Tibial artery (tissue), 4 donors: ENCODE results near the gene IER2.

ENCODE experiments used
- DNase-seq, 2 donors: peaks; one replicate each; pipeline ENCODE4 v3.0.0-alpha.2; 2019
- H3K27ac ChIP-seq, 2 donors: fragments of 200-600 bp; sonication (generic) in 1 of 2; 1 replicate in 1 of 2; 2 replicates in 1 of 2; pipeline ENCODE4 v1.5.1; 2018 to 2019; ENCODE audit warnings: mild to moderate bottlenecking in 1 of 2
- H3K27me3 ChIP-seq, 2 donors: fragments of 200-600 bp; sonication (generic) in 1 of 2; one replicate each; pipeline versions ENCODE4 v1.5.1 to v1.6.0; 2016 to 2019
- H3K36me3 ChIP-seq, 3 donors: fragments of 200-600 bp; sonication (generic) in 2 of 3; one replicate each; pipeline ENCODE4 v1.5.1; 2016 to 2019; ENCODE audit warnings: mild to moderate bottlenecking in 2 of 3
- H3K4me1 ChIP-seq, 4 donors: fragments of 200-600 bp; sonication (generic) in 2 of 4; 1 replicate in 3 of 4; 2 replicates in 1 of 4; pipeline ENCODE4 v1.5.1; 2016 to 2019
- H3K4me3 ChIP-seq, 2 donors: fragments of 200-600 bp; sonication (generic) in 1 of 2; 1 replicate in 1 of 2; 2 replicates in 1 of 2; pipeline ENCODE4 v1.5.1; 2018 to 2019; ENCODE audit warnings: mild to moderate bottlenecking in 2 of 2
- H3K9me3 ChIP-seq, 3 donors: fragments of 200-600 bp; sonication (generic) in 1 of 3; one replicate each; pipeline ENCODE4 v1.5.1; 2016 to 2019
- intact Hi-C: fragments of 100-400 bp; cut with DNase I; formaldehyde crosslinking; loops from one replicate; pipeline ENCODE4 v1.15.0; 2023; ENCODE audit warnings: low total_unique reads
- TF ChIP-seq, protein P1 (sequence below), 2 experiments: fragments of 200-600 bp in 1 of 2; fragments of 450-650 bp in 1 of 2; IDR thresholded peaks; one replicate each; pipeline ENCODE4 v1.5.1; 2017 to 2019; ENCODE audit warnings: antibody characterized with exemption in 2 of 2, mild to moderate bottlenecking in 1 of 2, moderate library complexity in 1 of 2

Gene IER2

DNA sequence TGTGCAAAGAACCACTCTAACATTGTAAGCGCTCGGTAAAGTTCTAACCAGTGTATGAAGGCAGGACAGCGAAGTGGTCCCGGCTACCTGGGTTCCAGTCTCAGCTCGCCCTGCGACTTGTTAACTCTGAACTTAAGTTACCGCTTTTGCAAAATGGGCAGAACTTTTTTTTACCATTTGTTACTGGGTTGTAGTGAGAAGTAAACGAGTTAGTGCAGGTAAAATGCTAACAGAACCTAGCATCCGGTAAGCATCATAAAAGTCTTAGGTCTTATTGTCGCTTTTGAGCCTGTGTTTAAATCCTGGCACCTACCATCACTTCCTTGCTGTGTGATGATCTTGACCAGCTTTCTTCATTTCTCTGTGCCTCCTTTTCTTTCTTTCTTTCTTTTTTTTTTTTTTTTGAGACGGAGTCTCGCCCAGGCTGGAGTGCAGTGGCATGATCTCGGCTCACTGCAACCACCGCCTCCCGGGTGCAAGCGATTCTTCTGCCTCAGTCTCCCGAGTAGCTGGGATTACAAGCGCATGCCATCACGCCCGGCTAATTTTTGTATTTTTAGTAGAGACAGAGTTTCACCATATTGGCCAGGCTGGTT, 32.9 kb upstream of the IER2 start:
- intact Hi-C loops, result no loop called here
- peaks cover 0 to 29% (median 17%) of the 10 kb centered on the region in 3 donors for H3K36me3 ChIP-seq
- no peaks in the 10 kb centered on the region for H3K27me3 ChIP-seq
- TF ChIP-seq, protein P1, sequence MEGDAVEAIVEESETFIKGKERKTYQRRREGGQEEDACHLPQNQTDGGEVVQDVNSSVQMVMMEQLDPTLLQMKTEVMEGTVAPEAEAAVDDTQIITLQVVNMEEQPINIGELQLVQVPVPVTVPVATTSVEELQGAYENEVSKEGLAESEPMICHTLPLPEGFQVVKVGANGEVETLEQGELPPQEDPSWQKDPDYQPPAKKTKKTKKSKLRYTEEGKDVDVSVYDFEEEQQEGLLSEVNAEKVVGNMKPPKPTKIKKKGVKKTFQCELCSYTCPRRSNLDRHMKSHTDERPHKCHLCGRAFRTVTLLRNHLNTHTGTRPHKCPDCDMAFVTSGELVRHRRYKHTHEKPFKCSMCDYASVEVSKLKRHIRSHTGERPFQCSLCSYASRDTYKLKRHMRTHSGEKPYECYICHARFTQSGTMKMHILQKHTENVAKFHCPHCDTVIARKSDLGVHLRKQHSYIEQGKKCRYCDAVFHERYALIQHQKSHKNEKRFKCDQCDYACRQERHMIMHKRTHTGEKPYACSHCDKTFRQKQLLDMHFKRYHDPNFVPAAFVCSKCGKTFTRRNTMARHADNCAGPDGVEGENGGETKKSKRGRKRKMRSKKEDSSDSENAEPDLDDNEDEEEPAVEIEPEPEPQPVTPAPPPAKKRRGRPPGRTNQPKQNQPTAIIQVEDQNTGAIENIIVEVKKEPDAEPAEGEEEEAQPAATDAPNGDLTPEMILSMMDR (IDR thresholded peaks at IDR 0.05), result no peak
- H3K4me3 ChIP-seq, result peak overlapping the region; percentile 70 to 98
- no peak for DNase-seq
- H3K4me1 ChIP-seq, result peaks cover 0 to 42% (median 31%) of the 10 kb centered on the region in 4 donors
- no peaks in the 10 kb centered on the region for H3K9me3 ChIP-seq
- H3K27ac ChIP-seq, result peak overlapping the region; percentile 61 to 70

DNA sequence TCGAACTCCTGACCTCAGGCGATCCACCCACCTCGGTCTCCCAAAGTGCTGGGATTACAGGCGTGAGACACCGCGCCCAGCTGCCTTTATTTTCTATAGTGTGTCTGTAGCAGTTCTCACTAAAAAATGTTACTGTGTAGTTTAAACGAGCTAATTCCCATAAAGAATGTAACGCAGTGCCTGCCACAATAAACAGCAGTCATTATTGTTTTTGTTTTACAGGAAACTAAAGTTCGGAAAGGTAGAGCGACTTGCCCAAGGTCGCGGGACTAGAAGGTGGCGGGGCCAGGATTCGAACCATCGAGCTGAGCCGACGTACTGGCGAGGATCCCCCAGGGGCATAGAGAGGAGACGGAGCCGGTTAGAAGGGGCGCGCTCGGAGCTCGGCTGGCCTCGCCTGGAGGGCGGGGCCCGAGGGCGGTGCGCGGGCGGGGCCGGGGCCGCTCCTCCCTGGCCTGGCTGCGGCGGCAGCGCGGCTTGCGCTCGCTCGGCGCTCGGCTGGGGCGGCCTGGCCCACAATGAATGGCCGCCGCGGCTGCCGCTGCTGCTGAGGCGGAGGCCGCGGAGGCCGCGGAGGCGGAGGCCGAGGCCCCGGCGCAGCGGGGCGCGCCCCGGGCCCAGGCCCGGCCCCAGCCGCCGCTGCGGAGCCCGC, 32.3 kb upstream of the IER2 start, which contains the start of gene NACC1:
Gene NACC1, plus strand, starts transcription at position 493 of the 652 bp plus-strand sequence. CDS start 16,944 bp downstream, outside the sequence.
- H3K27me3 ChIP-seq, result no peaks in the 10 kb centered on the region
- peak; percentile 84 to 94 for DNase-seq
- peaks cover 0 to 23% (median 11%) of the 10 kb centered on the region in 3 donors for H3K36me3 ChIP-seq
- peaks cover 0 to 42% (median 31%) of the 10 kb centered on the region in 4 donors for H3K4me1 ChIP-seq
- no peaks in the 10 kb centered on the region for H3K9me3 ChIP-seq
- H3K4me3 ChIP-seq, result peak within 1 kb of the TSS; percentile 70 to 98
- TF ChIP-seq, protein P1 (IDR thresholded peaks at IDR 0.05), result no peak
- intact Hi-C loops, result no loop called here
- H3K27ac ChIP-seq, result peak within 1 kb of the TSS; percentile 62 to 70

DNA sequence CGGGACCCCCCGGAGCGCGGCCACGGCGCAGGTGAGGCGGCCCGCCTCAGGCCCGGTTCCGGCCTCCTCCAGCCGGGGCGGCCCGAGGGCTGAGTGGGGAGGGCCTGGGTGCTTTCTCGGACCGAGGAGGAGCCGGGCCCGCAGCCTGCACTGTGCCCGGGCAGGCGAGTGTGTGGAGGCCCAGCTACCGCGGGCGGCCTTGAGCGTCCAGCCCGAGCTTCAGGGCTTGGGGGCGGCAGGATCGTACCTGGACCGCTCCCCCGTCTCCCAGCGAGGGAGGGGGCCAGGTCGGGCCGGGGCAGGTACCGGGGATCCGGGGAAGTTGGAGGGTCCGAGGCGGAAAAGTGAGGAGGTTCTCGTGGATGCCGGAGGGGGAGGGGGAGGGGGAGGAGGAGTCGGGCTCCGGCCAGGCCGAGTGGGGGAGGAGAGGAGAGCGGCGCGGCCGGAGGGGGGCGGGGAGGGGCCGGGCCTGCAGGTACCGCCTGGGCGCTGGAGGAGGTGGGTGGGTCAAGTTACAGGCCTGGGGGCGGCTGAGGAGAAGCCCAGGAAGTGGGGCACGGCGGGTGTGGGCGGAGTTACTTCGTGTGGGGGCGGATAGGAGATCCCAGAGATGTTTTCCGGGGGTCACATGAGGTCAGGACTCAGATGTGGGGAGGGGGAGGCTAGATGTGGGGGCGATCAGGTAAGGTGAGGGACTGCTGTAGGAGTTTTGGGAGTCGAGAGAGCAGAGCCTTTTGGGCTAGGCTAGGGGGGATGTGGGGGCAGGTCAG, 31.6 kb upstream of the IER2 start:
- H3K27ac ChIP-seq, result peak overlapping the region; percentile 46 to 62
- intact Hi-C loops, result no loop called here

DNA sequence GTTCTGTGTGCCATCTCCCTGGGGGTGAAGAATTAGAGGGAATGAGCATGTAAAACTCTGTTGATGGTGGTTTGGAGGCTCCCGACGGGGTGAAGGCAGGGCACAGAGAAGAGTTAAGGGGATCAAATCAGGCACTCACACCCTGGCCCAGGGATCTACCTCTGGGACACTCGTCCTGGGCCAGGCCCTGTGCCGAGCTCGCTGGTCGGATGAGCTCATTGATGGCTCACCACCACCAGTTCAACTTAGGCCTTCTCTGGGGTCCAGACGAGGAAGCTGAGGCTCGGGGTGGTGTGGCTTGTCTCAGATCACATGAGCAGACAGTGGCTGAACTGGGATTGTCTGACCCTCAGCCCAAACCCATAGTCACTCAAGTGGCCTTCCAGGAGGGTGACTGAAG, 30.6 kb upstream of the IER2 start:
- no peak for DNase-seq
- Histone ChIP-seq H3K4me3 (no peak overlapping the region), H3K27ac (no peak overlapping the region), H3K27me3 (no peaks in the 10 kb centered on the region), H3K4me1 (peaks cover 0 to 42% (median 31%) of the 10 kb centered on the region in 4 donors), H3K36me3 (peaks cover 0 to 10% (median under 1%) of the 10 kb centered on the region in 3 donors), H3K9me3 (no peaks in the 10 kb centered on the region)
- TF ChIP-seq, protein P1 (IDR thresholded peaks at IDR 0.05), result no peak
- intact Hi-C loops, result no loop called here

More for the DNA sequence above, 31.6 kb upstream of the IER2 start:
- Histone ChIP-seq H3K27me3 (no peaks in the 10 kb centered on the region), H3K9me3 (no peaks in the 10 kb centered on the region), H3K4me1 (peaks cover 0 to 42% (median 31%) of the 10 kb centered on the region in 4 donors), H3K4me3 (peak overlapping the region; percentile 70 to 98), H3K36me3 (peaks cover 0 to 16% (median 7%) of the 10 kb centered on the region in 3 donors)
- TF ChIP-seq, protein P1 (IDR thresholded peaks at IDR 0.05), result no peak
- DNase-seq, result no peak

DNA sequence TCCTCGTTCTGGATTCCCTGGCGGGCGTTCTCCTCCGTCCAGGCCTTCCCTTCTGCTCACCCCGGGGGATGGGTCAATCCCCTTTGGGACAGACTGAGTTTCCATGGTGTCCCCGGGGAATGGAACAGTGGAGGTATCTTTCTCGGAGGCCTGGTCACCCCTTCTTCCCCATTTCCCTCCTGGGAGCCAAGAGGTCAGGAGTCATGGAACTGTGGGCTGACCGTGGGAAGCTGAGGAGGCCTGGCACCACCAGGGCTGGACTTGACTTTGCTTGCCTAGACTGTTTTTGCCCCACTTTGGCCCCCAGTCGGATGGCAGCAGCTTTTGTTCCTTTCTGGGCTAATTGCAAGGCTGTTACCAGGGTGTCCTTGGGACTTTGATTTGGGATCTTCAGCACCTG, 30.2 kb upstream of the IER2 start:
- Histone ChIP-seq H3K27ac (no peak overlapping the region), H3K4me3 (no peak overlapping the region), H3K27me3 (no peaks in the 10 kb centered on the region), H3K36me3 (peaks cover 0 to 10% (median 0%) of the 10 kb centered on the region in 3 donors), H3K4me1 (peaks cover 0 to 42% (median 31%) of the 10 kb centered on the region in 4 donors), H3K9me3 (no peaks in the 10 kb centered on the region)
- no peak for DNase-seq
- TF ChIP-seq, protein P1 (IDR thresholded peaks at IDR 0.05), result no peak
- intact Hi-C loops, result no loop called here
